K562 (cell line): ENCODE results near the gene CCDC183. TPM values are rescaled to one million over a fixed set of nuclear protein-coding genes. Genes with fewer than 3 reads are reported as not detected.
A peak's percentile ranks its signal among the peaks of the same experiment; 100 is the strongest.

ENCODE experiments used
- ETV1 ChIP-seq: fragments of 450-650 bp; conservative IDR thresholded peaks from 2 replicates; pipeline ENCODE4 v1.6.1; 2016; ENCODE audit warnings: missing genetic modification characterization, control low read depth, low read depth, missing compliant biosample characterization
- ETV5 ChIP-seq: sonication (generic); formaldehyde crosslinking; IDR thresholded peaks from 2 replicates; pipeline ENCODE4 v1.4.0; 2020; ENCODE audit warnings: low read depth, mild to moderate bottlenecking, missing genetic modification reagents
- HOXB6 ChIP-seq: fragments of 250-450 bp; sonication (Bioruptor Pico); IDR thresholded peaks from 2 replicates; pipeline ENCODE4 v1.5.1; 2022; ENCODE audit warnings: mild to moderate bottlenecking, borderline replicate concordance
- ILF3 ChIP-seq: fragments of 450-650 bp; IDR thresholded peaks from 2 replicates; pipeline ENCODE4 v1.6.1; 2018; ENCODE audit warnings: antibody characterized with exemption, mild to moderate bottlenecking, moderate library complexity, borderline replicate concordance
- LARP7 ChIP-seq: fragments of 450-650 bp; IDR thresholded peaks from 2 replicates; pipeline ENCODE4 v1.6.1; 2016
- NCOA1 ChIP-seq: fragments of 450-650 bp; IDR thresholded peaks from 2 replicates; pipeline ENCODE4 v1.6.1; 2016; ENCODE audit warnings: low read depth
- NFIC ChIP-seq: fragments of 450-650 bp; IDR thresholded peaks from 2 replicates; pipeline ENCODE4 v1.6.1; 2017; ENCODE audit warnings: mild to moderate bottlenecking, inconsistent platforms
- PCBP1 ChIP-seq: fragments of 200-400 bp; formaldehyde crosslinking; IDR thresholded peaks from 2 replicates; pipeline ENCODE4 v1.6.1; 2018; ENCODE audit warnings: mild to moderate bottlenecking, low read depth, low read length; ENCODE audit not compliant: poor library complexity, severe bottlenecking
- PHF21A ChIP-seq: fragments of 450-650 bp; IDR thresholded peaks from 2 replicates; pipeline ENCODE4 v1.6.1; 2017; ENCODE audit warnings: low read depth, borderline replicate concordance
- POLR2G ChIP-seq: fragments of 200-400 bp; formaldehyde crosslinking; IDR thresholded peaks from 2 replicates; pipeline ENCODE4 v1.6.1; 2017; ENCODE audit warnings: low read depth, mild to moderate bottlenecking, antibody characterized with exemption, low read length, moderate library complexity
- RFX5 ChIP-seq: IDR thresholded peaks from 2 replicates; pipeline ENCODE4 v1.6.1; 2011; ENCODE audit warnings: low read depth, mild to moderate bottlenecking, improper control_type of control experiment, low read length
- SRSF7 ChIP-seq: fragments of 200-400 bp; formaldehyde crosslinking; optimal IDR thresholded peaks from 2 replicates; pipeline ENCODE3; 2017; ENCODE audit warnings: mild to moderate bottlenecking, low read depth, low read length
- TAF15 ChIP-seq: fragments of 200-400 bp; formaldehyde crosslinking; IDR thresholded peaks from 2 replicates; pipeline ENCODE4 v1.6.1; 2017; ENCODE audit warnings: mild to moderate bottlenecking, low read depth, low read length, moderate library complexity
- TAL1 ChIP-seq: fragments of 450-650 bp; IDR thresholded peaks from 2 replicates; pipeline ENCODE4 v1.6.1; 2016; ENCODE audit warnings: mild to moderate bottlenecking
- TEAD2 ChIP-seq: fragments of 450-650 bp; IDR thresholded peaks from 2 replicates; pipeline ENCODE4 v1.6.1; 2016; ENCODE audit warnings: missing genetic modification characterization, control low read depth, missing compliant biosample characterization
- XRCC3 ChIP-seq: fragments of 450-650 bp; IDR thresholded peaks from 2 replicates; pipeline ENCODE4 v1.6.1; 2017; ENCODE audit warnings: mild to moderate bottlenecking, moderate library complexity
- ZBTB7A ChIP-seq: IDR thresholded peaks from 2 replicates; pipeline ENCODE4 v1.6.1; 2011; ENCODE audit warnings: low read depth, mild to moderate bottlenecking, low read length, moderate library complexity, borderline replicate concordance; ENCODE audit not compliant: control insufficient read depth
- ZNF408 ChIP-seq: fragments of 250-450 bp; sonication (Bioruptor Pico); IDR thresholded peaks from 2 replicates; pipeline ENCODE4 v1.4.0; 2020; ENCODE audit warnings: low read depth, mild to moderate bottlenecking, moderate library complexity
- ZNF431 ChIP-seq: sonication (generic); formaldehyde crosslinking; IDR thresholded peaks from 2 replicates; pipeline ENCODE4 v1.8.0; 2022; ENCODE audit warnings: mild to moderate bottlenecking, missing genetic modification reagents
- ZNF785 ChIP-seq: fragments of 250-450 bp; sonication (Bioruptor Pico); IDR thresholded peaks from 2 replicates; pipeline ENCODE4 v1.4.0; 2020; ENCODE audit warnings: mild to moderate bottlenecking
- polyA plus RNA-seq, 8 experiments: library from polyadenylated mRNA; depleted of rRNA in 4 of 8; stranded (reverse) in 5 of 8; unstranded in 3 of 8; fragments of >200 nt; fragmentation: Nextera tagmentation in 2 of 8; fragmentation: Illumina TruSeq in 1 of 8; extraction: Ambion mirVana in 2 of 8; extraction: Trizol in 1 of 8; gene quantifications; 2 replicates each; pipeline versions ENCODE4 v1.2.1 to v1.2.3, GENCODE V29; 2011 to 2014; ENCODE audit warnings: inconsistent platforms in 1 of 8, missing spikeins in 1 of 8
- total RNA-seq, 7 experiments: library from RNA; depleted of rRNA in 6 of 7; stranded (reverse); fragments of >200 nt in 6 of 7; fragmentation: Illumina TruSeq in 2 of 7; extraction: Trizol in 2 of 7; gene quantifications; 2 replicates each; pipeline versions ENCODE4 v1.2.1 to v1.2.3, GENCODE V29; 2011 to 2021; ENCODE audit warnings: low replicate concordance in 1 of 7
- TF ChIP-seq, protein P1 (sequence below): fragments of 450-650 bp; IDR thresholded peaks from 2 replicates; pipeline ENCODE4 v1.6.1; 2016
- TF ChIP-seq, protein P2 (sequence below): sonication (generic); formaldehyde crosslinking; IDR thresholded peaks from 2 replicates; pipeline ENCODE4 v1.8.1; 2023; ENCODE audit warnings: mild to moderate bottlenecking, missing genetic modification reagents

CCDC183 gene
- total and polyA plus RNA-seq, 9 of the 15 experiments (the other 6 are each of a cell fraction or from before 2014, with no cell fraction given): 0.21 to 0.60 (median 0.29) TPM; not detected in 4

DNA sequence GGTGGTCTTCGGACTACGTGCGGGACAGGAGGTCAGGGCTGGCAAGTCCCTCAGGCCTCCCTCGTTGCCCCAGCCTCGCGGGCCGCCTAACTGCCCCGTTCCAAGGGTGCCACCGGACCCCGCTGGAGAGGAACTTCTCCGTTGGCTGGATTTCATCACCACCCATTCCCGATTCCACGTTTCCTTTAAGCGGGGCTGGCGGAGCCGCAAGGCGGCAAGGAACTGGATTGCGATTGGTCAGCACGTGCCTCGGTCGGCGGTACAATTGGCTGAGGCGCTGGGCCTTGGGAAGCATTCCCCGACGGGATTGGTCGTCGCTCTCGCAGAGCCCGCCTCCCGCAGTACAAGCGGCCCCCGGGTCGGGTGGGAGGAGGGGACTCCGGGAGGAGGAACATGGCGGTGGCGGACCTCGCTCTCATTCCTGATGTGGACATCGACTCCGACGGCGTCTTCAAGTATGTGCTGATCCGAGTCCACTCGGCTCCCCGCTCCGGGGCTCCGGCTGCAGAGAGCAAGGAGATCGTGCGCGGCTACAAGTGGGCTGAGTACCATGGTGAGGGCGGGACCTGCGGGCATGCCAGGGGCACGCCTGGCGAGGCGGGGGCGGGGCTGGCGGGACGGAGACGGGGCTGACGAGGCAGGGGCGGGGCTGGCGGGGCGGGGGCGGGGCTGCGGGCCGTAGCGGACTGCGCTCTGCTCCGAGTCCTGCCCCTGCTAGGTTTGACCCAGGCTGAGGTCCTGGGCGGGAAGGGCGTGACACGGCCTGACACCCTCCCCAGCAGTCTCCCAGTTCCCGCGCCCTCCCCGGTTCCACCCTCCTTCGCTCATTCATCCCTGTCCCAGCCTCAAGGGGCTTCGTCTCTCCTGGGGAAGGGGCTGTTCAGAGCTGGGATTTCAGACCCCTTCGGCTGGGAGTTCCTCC is 53.2 kb downstream of the CCDC183 start, which contains the start of gene PHPT1 (continued):
- TF ChIP-seq RFX5 (no peak), PCBP1 (no peak), POLR2G (peak; percentile 86), ZNF785 (CRISPR knock-in tag) (no peak), ETV1 (tag) (no peak), SRSF7 (no peak), ZBTB7A (peak; percentile 15; the same call in 1 of the 2 replicates), ZNF408 (no peak), ETV5 (CRISPR knock-in tag) (0 out of 2 replicates have a peak, but pooled peaks have one; percentile 17), NFIC (peak; percentile 51), ZNF431 (CRISPR knock-in tag) (no peak; the same call in 1 of the 2 replicates), PHF21A (peak; percentile 88), TEAD2 (no peak), HOXB6 (no peak), NCOA1 (no peak), LARP7 (no peak), TAF15 (no peak), TAL1 (no peak), XRCC3 (no peak), ILF3 (no peak)
- TF ChIP-seq, protein P1, sequence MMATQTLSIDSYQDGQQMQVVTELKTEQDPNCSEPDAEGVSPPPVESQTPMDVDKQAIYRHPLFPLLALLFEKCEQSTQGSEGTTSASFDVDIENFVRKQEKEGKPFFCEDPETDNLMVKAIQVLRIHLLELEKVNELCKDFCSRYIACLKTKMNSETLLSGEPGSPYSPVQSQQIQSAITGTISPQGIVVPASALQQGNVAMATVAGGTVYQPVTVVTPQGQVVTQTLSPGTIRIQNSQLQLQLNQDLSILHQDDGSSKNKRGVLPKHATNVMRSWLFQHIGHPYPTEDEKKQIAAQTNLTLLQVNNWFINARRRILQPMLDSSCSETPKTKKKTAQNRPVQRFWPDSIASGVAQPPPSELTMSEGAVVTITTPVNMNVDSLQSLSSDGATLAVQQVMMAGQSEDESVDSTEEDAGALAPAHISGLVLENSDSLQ: peak; percentile 34; the same call in 1 of the 2 replicates
- TF ChIP-seq, protein P2, sequence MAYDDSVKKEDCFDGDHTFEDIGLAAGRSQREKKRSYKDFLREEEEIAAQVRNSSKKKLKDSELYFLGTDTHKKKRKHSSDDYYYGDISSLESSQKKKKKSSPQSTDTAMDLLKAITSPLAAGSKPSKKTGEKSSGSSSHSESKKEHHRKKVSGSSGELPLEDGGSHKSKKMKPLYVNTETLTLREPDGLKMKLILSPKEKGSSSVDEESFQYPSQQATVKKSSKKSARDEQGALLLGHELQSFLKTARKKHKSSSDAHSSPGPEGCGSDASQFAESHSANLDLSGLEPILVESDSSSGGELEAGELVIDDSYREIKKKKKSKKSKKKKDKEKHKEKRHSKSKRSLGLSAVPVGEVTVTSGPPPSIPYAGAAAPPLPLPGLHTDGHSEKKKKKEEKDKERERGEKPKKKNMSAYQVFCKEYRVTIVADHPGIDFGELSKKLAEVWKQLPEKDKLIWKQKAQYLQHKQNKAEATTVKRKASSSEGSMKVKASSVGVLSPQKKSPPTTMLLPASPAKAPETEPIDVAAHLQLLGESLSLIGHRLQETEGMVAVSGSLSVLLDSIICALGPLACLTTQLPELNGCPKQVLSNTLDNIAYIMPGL: no peak
